ENCODE results near the gene ZNF213.
A peak's percentile ranks its signal among the peaks of the same experiment; 100 is the strongest.
"Not testable (repeated sequence)": the region's sequence is repeated elsewhere in the genome, so short reads cannot be mapped to it uniquely, and the experiment has no call there.

ZNF213 gene

GRCh38 chr16:3179651-3180050 lies 44.8 kb downstream of the ZNF213 start:
- H3K27ac ChIP-seq = no peak overlapping the region
- no peak for TF ChIP-seq ZFX (IDR thresholded peaks at IDR 0.05; ENCODE audit: borderline replicate concordance)
- TF ChIP-seq, protein P1, sequence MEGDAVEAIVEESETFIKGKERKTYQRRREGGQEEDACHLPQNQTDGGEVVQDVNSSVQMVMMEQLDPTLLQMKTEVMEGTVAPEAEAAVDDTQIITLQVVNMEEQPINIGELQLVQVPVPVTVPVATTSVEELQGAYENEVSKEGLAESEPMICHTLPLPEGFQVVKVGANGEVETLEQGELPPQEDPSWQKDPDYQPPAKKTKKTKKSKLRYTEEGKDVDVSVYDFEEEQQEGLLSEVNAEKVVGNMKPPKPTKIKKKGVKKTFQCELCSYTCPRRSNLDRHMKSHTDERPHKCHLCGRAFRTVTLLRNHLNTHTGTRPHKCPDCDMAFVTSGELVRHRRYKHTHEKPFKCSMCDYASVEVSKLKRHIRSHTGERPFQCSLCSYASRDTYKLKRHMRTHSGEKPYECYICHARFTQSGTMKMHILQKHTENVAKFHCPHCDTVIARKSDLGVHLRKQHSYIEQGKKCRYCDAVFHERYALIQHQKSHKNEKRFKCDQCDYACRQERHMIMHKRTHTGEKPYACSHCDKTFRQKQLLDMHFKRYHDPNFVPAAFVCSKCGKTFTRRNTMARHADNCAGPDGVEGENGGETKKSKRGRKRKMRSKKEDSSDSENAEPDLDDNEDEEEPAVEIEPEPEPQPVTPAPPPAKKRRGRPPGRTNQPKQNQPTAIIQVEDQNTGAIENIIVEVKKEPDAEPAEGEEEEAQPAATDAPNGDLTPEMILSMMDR (IDR thresholded peaks at IDR 0.05) = no peak

- H3K27ac ChIP-seq = no peak overlapping the region
- TF ChIP-seq ZFX (IDR thresholded peaks at IDR 0.05; ENCODE audit: borderline replicate concordance) = no peak
- TF ChIP-seq, protein P1 (IDR thresholded peaks at IDR 0.05) = no peak
Observed at GRCh38 chr16:3180445-3180878, 45.6 kb downstream of the ZNF213 start.

GRCh38 chr16:3182293-3182607 lies 47.4 kb downstream of the ZNF213 start:
- not testable (repeated sequence) for H3K27ac ChIP-seq

DNA sequence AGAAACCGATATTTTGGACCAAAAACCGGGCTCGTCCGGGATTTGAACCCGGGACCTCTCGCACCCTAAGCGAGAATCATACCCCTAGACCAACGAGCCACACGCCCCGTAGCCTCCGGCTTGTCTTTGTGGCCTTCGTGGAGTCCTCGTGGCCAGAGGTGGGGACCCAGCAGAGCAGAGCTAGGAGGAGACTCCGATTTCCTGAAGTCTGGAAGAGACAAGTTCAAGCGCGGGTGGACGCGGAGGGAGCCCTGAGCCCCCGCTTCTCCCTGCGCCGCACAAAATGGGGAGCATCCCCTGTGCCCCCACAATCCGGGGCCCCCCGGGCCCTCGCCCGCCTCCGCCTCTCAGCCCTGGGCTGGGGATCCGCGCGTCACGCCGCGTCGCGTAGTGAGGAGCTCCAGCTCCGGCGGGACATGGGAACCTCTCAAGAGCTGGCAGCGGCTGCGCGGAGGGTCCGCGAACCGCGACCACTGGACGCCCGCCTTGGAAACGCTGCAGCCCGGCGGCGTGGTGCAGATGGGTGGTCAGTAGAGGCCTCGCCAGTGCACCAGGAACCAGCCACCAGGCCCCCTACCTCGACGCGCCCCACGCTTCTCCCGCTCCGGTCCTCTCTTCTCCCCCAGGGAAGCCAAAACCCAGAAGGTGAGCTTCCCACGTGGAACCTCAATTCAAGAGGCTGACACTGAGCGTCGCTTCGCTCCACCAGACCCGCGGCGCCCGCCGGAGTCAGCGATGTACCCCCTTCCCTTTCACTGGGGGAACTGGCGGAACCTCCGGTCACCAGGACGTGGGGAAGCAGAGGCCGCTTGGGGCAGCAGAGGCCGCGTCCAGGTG lies 48.0 kb downstream of the ZNF213 start:
- H3K27ac ChIP-seq = no peak overlapping the region
- no peak for TF ChIP-seq ZFX (IDR thresholded peaks at IDR 0.05; ENCODE audit: borderline replicate concordance)
- TF ChIP-seq, protein P1 (IDR thresholded peaks at IDR 0.05) = no peak

- TF ChIP-seq, protein P1 (IDR thresholded peaks at IDR 0.05) = no peak
- TF ChIP-seq ZFX (IDR thresholded peaks at IDR 0.05; ENCODE audit: borderline replicate concordance) = no peak
- H3K27ac ChIP-seq = no peak overlapping the region
Observed at GRCh38 chr16:3183445-3184139, 48.8 kb downstream of the ZNF213 start.

DNA sequence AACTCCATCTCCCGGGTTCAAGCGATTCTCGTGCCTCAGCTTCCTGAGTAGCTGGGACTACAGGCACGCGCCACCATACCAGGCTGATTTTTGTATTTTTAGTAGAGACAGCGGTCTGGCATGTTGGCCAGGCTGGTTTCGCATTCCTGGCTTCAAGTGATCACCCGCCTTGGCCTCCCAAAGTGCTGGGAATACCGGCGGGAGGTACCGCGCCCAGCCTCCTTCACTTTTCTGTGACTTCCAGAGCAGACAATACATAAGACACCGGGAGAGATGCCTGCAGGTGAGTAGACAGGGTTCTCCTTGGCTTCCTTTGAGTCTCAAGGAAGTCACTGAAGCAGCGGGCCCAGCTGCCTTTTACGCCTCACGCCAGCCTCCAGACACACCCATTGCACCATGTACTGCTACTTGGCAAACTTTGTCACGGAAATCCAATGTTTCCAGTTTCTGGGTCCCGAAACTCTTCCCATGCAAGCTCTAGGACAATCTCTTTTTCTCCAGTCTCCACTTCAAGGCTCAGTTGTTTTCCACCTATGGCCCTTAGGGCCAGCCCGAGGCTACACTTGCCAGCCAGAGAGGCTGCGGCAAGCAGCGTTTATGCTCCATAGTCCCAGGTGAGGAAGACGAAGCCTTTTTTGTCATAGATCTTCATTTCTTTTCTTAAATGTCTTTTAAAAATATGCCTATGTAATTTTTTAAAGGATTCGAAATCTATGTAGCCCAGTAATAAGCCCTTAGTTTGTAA lies 52.3 kb downstream of the ZNF213 start:
- peak overlapping the region; percentile 86; the same call in 1 of the 2 replicates for H3K27ac ChIP-seq
- TF ChIP-seq, protein P1 (IDR thresholded peaks at IDR 0.05) = no peak
- TF ChIP-seq ZFX (IDR thresholded peaks at IDR 0.05; ENCODE audit: borderline replicate concordance) = no peak

- no peak for TF ChIP-seq ZFX (IDR thresholded peaks at IDR 0.05; ENCODE audit: borderline replicate concordance)
- TF ChIP-seq, protein P1 (IDR thresholded peaks at IDR 0.05) = no peak
- H3K27ac ChIP-seq = peak within 1 kb of the TSS; percentile 86
Observed at GRCh38 chr16:3187798-3188674, 53.2 kb downstream of the ZNF213 start, which contains the start of gene OR1F1. TSS of gene OR1F1 (plus strand) at chr16:3188204.

Measured in 22Rv1 (cell line).